ENCODE results near the gene ABCA13. TPM values are rescaled to one million over a fixed set of nuclear protein-coding genes. Genes with fewer than 3 reads are reported as not detected.

The ABCA13 gene
- total RNA-seq, 1 experiment from 2014 or later, result 0.76 TPM

DNA sequence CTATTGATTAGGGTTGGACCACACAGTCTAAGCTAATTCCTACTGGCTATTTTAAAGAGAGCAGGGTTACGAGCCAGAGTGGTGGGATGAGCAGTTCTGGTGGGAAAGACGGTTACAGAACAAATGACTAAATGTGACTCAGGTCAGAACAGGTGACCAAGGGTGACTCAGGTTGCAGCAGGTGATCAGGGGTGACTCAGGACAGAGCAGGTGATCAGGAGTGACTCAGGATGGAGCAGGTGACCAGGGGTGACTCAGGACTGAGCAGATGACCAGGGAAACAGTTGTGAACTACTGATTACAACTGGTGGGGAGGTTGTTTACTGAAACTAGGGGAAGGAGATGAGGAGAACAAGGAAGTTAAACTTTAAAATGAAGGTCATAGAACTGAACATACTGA is 366.3 kb downstream of the ABCA13 start:
- no peak overlapping the region for H3K27ac ChIP-seq
- intact Hi-C loops (cut with micrococcal nuclease; ENCODE audit: unreplicated experiment), result no loop called here

DNA sequence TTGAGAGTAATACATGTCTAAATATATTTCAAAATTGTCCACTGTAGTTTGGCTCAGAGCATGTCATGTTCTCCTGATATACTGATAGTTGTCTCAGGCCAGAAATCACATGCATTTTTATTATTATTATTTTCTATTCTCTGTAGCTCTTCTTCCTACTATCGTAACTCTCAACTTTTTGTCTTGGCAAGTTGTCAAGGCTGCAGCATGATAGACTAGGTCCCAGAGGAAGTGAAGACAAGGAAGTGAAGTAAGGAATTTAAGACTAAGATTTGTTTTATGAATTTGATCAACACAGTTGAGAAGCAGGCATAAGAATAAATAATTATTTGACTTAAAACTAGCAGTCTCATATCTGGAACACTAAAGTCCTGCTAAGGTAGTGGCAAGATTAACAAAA is 369.5 kb downstream of the ABCA13 start:
- Histone ChIP-seq H3K36me3 (ENCODE audit: low read depth) (no peaks in the 10 kb centered on the region), H3K27me3 (ENCODE audit: insufficient read depth, low read depth) (no peaks in the 10 kb centered on the region), H2AFZ (no peak overlapping the region), H3K4me3 (no peak overlapping the region), H3K4me1 (replicated peaks; ENCODE audit: insufficient read depth) (no peaks in the 10 kb centered on the region), H3K9me3 (ENCODE audit: insufficient read depth, low read depth) (peaks cover 20% of the 10 kb centered on the region), H3K27ac (no peak overlapping the region), H3F3A (ENCODE audit: insufficient read depth, low read depth) (no peaks in the 10 kb centered on the region), H3K4me2 (no peak overlapping the region), H3K9me2 (ENCODE audit: insufficient read depth) (peaks cover 4% of the 10 kb centered on the region), H4K20me1 (ENCODE audit: insufficient read depth) (no peaks in the 10 kb centered on the region), H3K79me2 (ENCODE audit: low read depth) (no peaks in the 10 kb centered on the region)
- no peak for DNase-seq
- intact Hi-C loops (cut with micrococcal nuclease; ENCODE audit: unreplicated experiment), result no loop called here
- POLR2A ChIA-PET (ENCODE audit: unreplicated experiment), result no interaction called here
- CTCF ChIA-PET, result no interaction called here
- no TSS peak for BruUV-seq (replicated peaks)
- TF ChIP-seq, protein P1, sequence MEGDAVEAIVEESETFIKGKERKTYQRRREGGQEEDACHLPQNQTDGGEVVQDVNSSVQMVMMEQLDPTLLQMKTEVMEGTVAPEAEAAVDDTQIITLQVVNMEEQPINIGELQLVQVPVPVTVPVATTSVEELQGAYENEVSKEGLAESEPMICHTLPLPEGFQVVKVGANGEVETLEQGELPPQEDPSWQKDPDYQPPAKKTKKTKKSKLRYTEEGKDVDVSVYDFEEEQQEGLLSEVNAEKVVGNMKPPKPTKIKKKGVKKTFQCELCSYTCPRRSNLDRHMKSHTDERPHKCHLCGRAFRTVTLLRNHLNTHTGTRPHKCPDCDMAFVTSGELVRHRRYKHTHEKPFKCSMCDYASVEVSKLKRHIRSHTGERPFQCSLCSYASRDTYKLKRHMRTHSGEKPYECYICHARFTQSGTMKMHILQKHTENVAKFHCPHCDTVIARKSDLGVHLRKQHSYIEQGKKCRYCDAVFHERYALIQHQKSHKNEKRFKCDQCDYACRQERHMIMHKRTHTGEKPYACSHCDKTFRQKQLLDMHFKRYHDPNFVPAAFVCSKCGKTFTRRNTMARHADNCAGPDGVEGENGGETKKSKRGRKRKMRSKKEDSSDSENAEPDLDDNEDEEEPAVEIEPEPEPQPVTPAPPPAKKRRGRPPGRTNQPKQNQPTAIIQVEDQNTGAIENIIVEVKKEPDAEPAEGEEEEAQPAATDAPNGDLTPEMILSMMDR (conservative IDR thresholded peaks at IDR 0.05), result no peak
- no peak for TF ChIP-seq EZH2 (IDR thresholded peaks at IDR 0.05; ENCODE audit: low read depth)

More for the DNA sequence above, 366.3 kb downstream of the ABCA13 start:
- H2AFZ ChIP-seq, result no peak overlapping the region
- no peaks in the 10 kb centered on the region for H3F3A ChIP-seq (ENCODE audit: insufficient read depth, low read depth)
- DNase-seq, result peak in 1 of 2 experiments; percentile 37
- H3K4me2 ChIP-seq, result no peak overlapping the region
- H3K9me2 ChIP-seq (ENCODE audit: insufficient read depth), result peaks cover 4% of the 10 kb centered on the region
- H3K9me3 ChIP-seq (ENCODE audit: insufficient read depth, low read depth), result peaks cover 20% of the 10 kb centered on the region
- H3K27me3 ChIP-seq (ENCODE audit: insufficient read depth, low read depth), result no peaks in the 10 kb centered on the region
- no peaks in the 10 kb centered on the region for H4K20me1 ChIP-seq (ENCODE audit: insufficient read depth)
- BruUV-seq (replicated peaks), result no TSS peak
- H3K36me3 ChIP-seq (ENCODE audit: low read depth), result no peaks in the 10 kb centered on the region
- no peak overlapping the region for H3K4me3 ChIP-seq
- H3K79me2 ChIP-seq (ENCODE audit: low read depth), result no peaks in the 10 kb centered on the region
- H3K4me1 ChIP-seq (replicated peaks; ENCODE audit: insufficient read depth), result no peaks in the 10 kb centered on the region
- no peak for TF ChIP-seq EZH2 (IDR thresholded peaks at IDR 0.05; ENCODE audit: low read depth)
- TF ChIP-seq, protein P1 (conservative IDR thresholded peaks at IDR 0.05), result no peak
- ChIA-PET CTCF (no interaction called here), POLR2A (ENCODE audit: unreplicated experiment) (no interaction called here)

DNA sequence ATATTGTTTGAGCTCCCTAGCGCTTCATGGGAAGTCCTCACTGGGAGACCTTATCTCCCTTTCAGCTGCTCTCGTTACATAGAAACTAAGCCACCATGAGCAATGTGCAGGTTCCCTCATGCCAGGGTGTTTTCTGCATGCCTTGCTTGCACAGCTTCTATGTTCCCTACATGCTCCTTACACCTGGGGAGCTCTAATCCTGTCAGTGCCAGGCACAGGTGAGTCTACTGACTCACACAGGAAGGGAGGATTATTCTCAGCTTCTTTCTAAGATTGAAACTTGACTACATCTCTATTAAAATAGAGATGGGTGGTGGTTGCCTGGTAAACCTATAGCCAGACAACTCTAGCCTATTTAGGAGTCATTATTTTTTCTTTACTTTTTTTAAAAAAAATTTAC is 377.4 kb downstream of the ABCA13 start:
- no peaks in the 10 kb centered on the region for H3K79me2 ChIP-seq (ENCODE audit: low read depth)
- 0 out of 2 replicates have a peak, but pooled peaks cover 4% of the 10 kb centered on the region for H4K20me1 ChIP-seq (ENCODE audit: insufficient read depth)
- ChIA-PET POLR2A (ENCODE audit: unreplicated experiment) (no interaction called here), CTCF (no interaction called here)
- no peak for DNase-seq
- no peaks in the 10 kb centered on the region for H3K4me1 ChIP-seq (replicated peaks; ENCODE audit: insufficient read depth)
- no peak for TF ChIP-seq EZH2 (IDR thresholded peaks at IDR 0.05; ENCODE audit: low read depth)
- TF ChIP-seq, protein P1 (conservative IDR thresholded peaks at IDR 0.05), result no peak
- no peaks in the 10 kb centered on the region for H3K9me2 ChIP-seq (ENCODE audit: insufficient read depth)
- no peak overlapping the region for H3K4me2 ChIP-seq
- H3K27me3 ChIP-seq (ENCODE audit: insufficient read depth, low read depth), result no peaks in the 10 kb centered on the region
- no peak overlapping the region for H2AFZ ChIP-seq
- H3F3A ChIP-seq (ENCODE audit: insufficient read depth, low read depth), result no peaks in the 10 kb centered on the region
- H3K4me3 ChIP-seq, result no peak overlapping the region
- BruUV-seq (replicated peaks), result no TSS peak
- no peak overlapping the region for H3K27ac ChIP-seq
- no peaks in the 10 kb centered on the region for H3K9me3 ChIP-seq (ENCODE audit: insufficient read depth, low read depth)
- no peaks in the 10 kb centered on the region for H3K36me3 ChIP-seq (ENCODE audit: low read depth)
- intact Hi-C loops (cut with micrococcal nuclease; ENCODE audit: unreplicated experiment), result no loop called here

Measured in PC-9 (cell line).